Uterus (tissue), 4 donors: ENCODE measurements around the gene ZNF780A. TPM values are rescaled to one million over a fixed set of nuclear protein-coding genes. Genes with fewer than 3 reads are reported as not detected.
"Not testable (repeated sequence)": the region's sequence is repeated elsewhere in the genome, so short reads cannot be mapped to it uniquely, and the experiment has no call there.

Source experiments
- DNase-seq, 2 donors: peaks; one replicate each; pipeline ENCODE4 v3.0.0-alpha.2; 2019 to 2020
- H3K27ac ChIP-seq, 2 donors: fragments of 200-600 bp; sonication (generic); 1 replicate in 1 of 2; 2 replicates in 1 of 2; pipeline ENCODE4 v1.5.1; 2016 to 2018
- H3K27me3 ChIP-seq, 2 donors: fragments of 200-600 bp; sonication (generic); one replicate each; pipeline ENCODE4 v1.5.1; 2018 to 2019; ENCODE audit warnings: control low read depth in 1 of 2
- H3K36me3 ChIP-seq, 2 donors: fragments of 200-600 bp; sonication (generic); one replicate each; pipeline ENCODE4 v1.5.1; 2019; ENCODE audit warnings: control low read depth in 1 of 2
- H3K4me1 ChIP-seq, 2 donors: fragments of 200-600 bp; sonication (generic); one replicate each; pipeline ENCODE4 v1.5.1; 2018 to 2019; ENCODE audit warnings: control low read depth in 1 of 2
- H3K4me3 ChIP-seq, 2 donors: fragments of 200-600 bp; sonication (generic); 1 replicate in 1 of 2; 2 replicates in 1 of 2; pipeline ENCODE4 v1.5.1; 2018 to 2019; ENCODE audit warnings: mild to moderate bottlenecking in 1 of 2
- H3K9me3 ChIP-seq, 2 donors: fragments of 200-600 bp; sonication (generic); one replicate each; pipeline ENCODE4 v1.5.1; 2019; ENCODE audit warnings: control low read depth in 1 of 2
- CTCF ChIP-seq, 4 experiments: fragments of 200-600 bp in 2 of 4; fragments of 450-650 bp in 2 of 4; sonication (generic) in 2 of 4; IDR thresholded peaks; one replicate each; pipeline ENCODE4 v1.5.1; 2016 to 2019; ENCODE audit warnings: antibody characterized with exemption in 4 of 4, mild to moderate bottlenecking in 2 of 4, moderate library complexity in 1 of 4
- POLR2A ChIP-seq, 2 donors: fragments of 450-650 bp; IDR thresholded peaks; one replicate each; pipeline ENCODE4 v1.6.1; 2016; ENCODE audit warnings: antibody characterized with exemption in 2 of 2, mild to moderate bottlenecking in 1 of 2, moderate library complexity in 1 of 2
- intact Hi-C: fragments of 100-400 bp; cut with DNase I; formaldehyde crosslinking; loops from one replicate; pipeline ENCODE4 v1.15.1; 2023; ENCODE audit warnings: low total_unique reads
- total RNA-seq, 4 donors: library from RNA; depleted of rRNA in 3 of 4; stranded (reverse); fragments of >200 nt in 3 of 4; gene quantifications; one replicate each; pipeline versions ENCODE4 v1.1.0 to v1.2.4, GENCODE V29; 2014 to 2023
- donor health status: DM: yes; HTN: yes; CAD: no.

ZNF780A gene
- total RNA-seq, 4 donors from 2014 or later, result 9.4 to 52.9 (median 18.5) TPM

GRCh38 chr19:40133491-40133890, 42.7 kb upstream of the ZNF780A start:
- Histone ChIP-seq H3K27me3 (no peaks in the 10 kb centered on the region), H3K4me3 (no peak overlapping the region), H3K27ac (no peak overlapping the region), H3K36me3 (no peaks in the 10 kb centered on the region), H3K4me1 (no peaks in the 10 kb centered on the region), H3K9me3 (no peaks in the 10 kb centered on the region)
- no peak for DNase-seq
- intact Hi-C loops, result no loop called here
- TF ChIP-seq POLR2A (IDR thresholded peaks at IDR 0.05) (no peak), CTCF (IDR thresholded peaks at IDR 0.05) (no peak)

GRCh38 chr19:40130013-40130412, 39.3 kb upstream of the ZNF780A start:
- no peaks in the 10 kb centered on the region for H3K27me3 ChIP-seq
- no peak for DNase-seq
- no peak overlapping the region for H3K4me3 ChIP-seq
- no peak for TF ChIP-seq CTCF (IDR thresholded peaks at IDR 0.05)
- TF ChIP-seq POLR2A (IDR thresholded peaks at IDR 0.05), result no peak
- intact Hi-C loops, result no loop called here
- H3K27ac ChIP-seq, result no peak overlapping the region
- H3K4me1 ChIP-seq, result no peaks in the 10 kb centered on the region
- no peaks in the 10 kb centered on the region for H3K9me3 ChIP-seq
- H3K36me3 ChIP-seq, result no peaks in the 10 kb centered on the region

GRCh38 chr19:40129425-40129824, 38.7 kb upstream of the ZNF780A start:
- DNase-seq, result no peak
- TF ChIP-seq CTCF (IDR thresholded peaks at IDR 0.05) (no peak), POLR2A (IDR thresholded peaks at IDR 0.05) (no peak)
- Histone ChIP-seq H3K27ac (no peak overlapping the region), H3K9me3 (no peaks in the 10 kb centered on the region), H3K27me3 (no peaks in the 10 kb centered on the region), H3K4me1 (no peaks in the 10 kb centered on the region), H3K4me3 (no peak overlapping the region), H3K36me3 (no peaks in the 10 kb centered on the region)
- intact Hi-C loops, result no loop called here

GRCh38 chr19:40128991-40129390, 38.2 kb upstream of the ZNF780A start:
- Histone ChIP-seq H3K4me3 (no peak overlapping the region), H3K27ac (no peak overlapping the region), H3K36me3 (no peaks in the 10 kb centered on the region), H3K9me3 (no peaks in the 10 kb centered on the region), H3K27me3 (no peaks in the 10 kb centered on the region), H3K4me1 (no peaks in the 10 kb centered on the region)
- intact Hi-C loops, result no loop called here
- TF ChIP-seq POLR2A (IDR thresholded peaks at IDR 0.05) (no peak), CTCF (IDR thresholded peaks at IDR 0.05) (no peak)
- DNase-seq, result no peak

DNA sequence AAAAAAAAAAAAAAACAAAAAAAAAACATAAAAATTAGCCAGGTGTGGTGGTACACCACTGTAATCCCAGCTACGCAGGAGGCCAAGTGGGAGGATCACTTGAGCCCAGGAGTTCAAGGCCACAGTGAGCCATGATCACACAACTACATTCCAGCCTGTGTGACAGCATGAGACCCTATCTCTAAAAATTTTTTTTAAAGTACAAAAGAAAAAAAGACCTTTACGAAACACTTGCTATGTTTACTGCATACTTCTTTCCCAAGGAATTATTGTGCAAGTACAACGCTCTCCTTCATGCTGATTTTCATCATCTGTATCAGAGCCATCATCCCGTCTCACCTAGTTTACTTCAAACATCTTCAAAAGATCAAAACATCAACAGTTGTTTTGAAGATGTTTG, 28.6 kb upstream of the ZNF780A start:
- intact Hi-C loops, result no loop called here
- Histone ChIP-seq H3K27me3 (no peaks in the 10 kb centered on the region), H3K27ac (no peak overlapping the region), H3K4me1 (no peaks in the 10 kb centered on the region), H3K36me3 (no peaks in the 10 kb centered on the region), H3K4me3 (no peak overlapping the region), H3K9me3 (no peaks in the 10 kb centered on the region)
- TF ChIP-seq POLR2A (IDR thresholded peaks at IDR 0.05) (no peak), CTCF (IDR thresholded peaks at IDR 0.05) (no peak)
- no peak for DNase-seq

DNA sequence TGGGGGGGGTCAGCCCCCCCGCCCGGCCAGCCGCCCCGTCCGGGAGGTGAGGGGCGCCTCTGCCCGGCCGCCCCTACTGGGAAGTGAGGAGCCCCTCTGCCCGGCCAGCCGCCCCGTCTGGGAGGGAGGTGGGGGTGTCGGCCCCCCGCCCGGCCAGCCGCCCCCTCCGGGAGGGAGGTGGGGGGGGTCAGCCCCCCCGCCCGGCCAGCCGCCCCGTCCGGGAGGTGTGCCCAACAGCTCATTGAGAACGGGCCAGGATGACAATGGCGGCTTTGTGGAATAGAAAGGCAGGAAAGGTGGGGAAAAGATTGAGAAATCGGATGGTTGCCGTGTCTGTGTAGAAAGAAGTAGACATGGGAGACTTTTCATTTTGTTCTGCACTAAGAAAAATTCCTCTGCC, 27.9 kb upstream of the ZNF780A start:
- H3K4me3 ChIP-seq, H3K9me3 ChIP-seq, DNase-seq, H3K27ac ChIP-seq, H3K4me1 ChIP-seq, H3K27me3 ChIP-seq, H3K36me3 ChIP-seq, intact Hi-C loops: not testable (repeated sequence)
